Mesenchymal stem cell (in vitro differentiated cells and primary cell): Measurements from ENCODE around the gene HKDC1.
A peak's percentile ranks its signal among the peaks of the same experiment; 100 is the strongest.
"Not testable (repeated sequence)": the region's sequence is repeated elsewhere in the genome, so short reads cannot be mapped to it uniquely, and the experiment has no call there.

Experiments
- DNase-seq: peaks from one replicate; pipeline ENCODE4 v3.0.0-alpha.2; 2013
- H2AFZ ChIP-seq: one replicate; pipeline ENCODE4 v1.6.1; 2013; ENCODE audit warnings: low read depth, mild to moderate bottlenecking, control low read depth, inconsistent platforms, low read length, moderate library complexity
- H2AK5ac ChIP-seq: 2 replicates; pipeline ENCODE4 v1.6.1; 2013; ENCODE audit warnings: low read length, moderate library complexity, mild to moderate bottlenecking, inconsistent platforms; ENCODE audit not compliant: severe bottlenecking
- H2BK120ac ChIP-seq: one replicate; pipeline ENCODE4 v1.6.1; 2013; ENCODE audit warnings: low read depth, mild to moderate bottlenecking, inconsistent platforms, low read length, moderate library complexity
- H2BK12ac ChIP-seq, 2 experiments: one replicate each; pipeline ENCODE4 v1.6.1; 2013; ENCODE audit warnings: inconsistent platforms in 2 of 2, low read length in 2 of 2, mild to moderate bottlenecking in 2 of 2, moderate library complexity in 2 of 2, control low read depth in 1 of 2
- H2BK15ac ChIP-seq: one replicate; pipeline ENCODE4 v1.6.1; 2013; ENCODE audit warnings: mild to moderate bottlenecking, low read depth, inconsistent platforms; ENCODE audit not compliant: poor library complexity, severe bottlenecking
- H2BK5ac ChIP-seq: 2 replicates; pipeline ENCODE4 v1.6.1; 2013; ENCODE audit warnings: low read depth, mild to moderate bottlenecking, low read length, control low read depth, inconsistent platforms; ENCODE audit not compliant: poor library complexity, severe bottlenecking
- H3K14ac ChIP-seq, 2 experiments: one replicate each; pipeline ENCODE4 v1.6.1; 2013; ENCODE audit warnings: inconsistent platforms in 2 of 2, low read length in 2 of 2, control low read depth in 1 of 2, mild to moderate bottlenecking in 1 of 2, moderate library complexity in 1 of 2
- H3K18ac ChIP-seq, 2 experiments: one replicate each; pipeline ENCODE4 v1.6.1; 2013; ENCODE audit warnings: inconsistent platforms in 2 of 2, low read length in 2 of 2, control low read depth in 1 of 2, low read depth in 1 of 2, mild to moderate bottlenecking in 1 of 2
- H3K23ac ChIP-seq, 2 experiments: one replicate each; pipeline ENCODE4 v1.6.1; 2013; ENCODE audit warnings: inconsistent platforms in 2 of 2, low read length in 2 of 2, mild to moderate bottlenecking in 2 of 2, moderate library complexity in 2 of 2, control low read depth in 1 of 2
- H3K27ac ChIP-seq: 2 replicates; pipeline ENCODE4 v1.5.1; 2013; ENCODE audit warnings: mild to moderate bottlenecking, moderate library complexity, low read length, control low read depth, inconsistent platforms; ENCODE audit not compliant: poor library complexity, severe bottlenecking
- H3K27me3 ChIP-seq, 2 experiments: 2 replicates each; pipeline versions ENCODE4 v1.6.1 to v1.7.0; 2013; ENCODE audit warnings: low read length in 2 of 2, mild to moderate bottlenecking in 2 of 2, moderate library complexity in 2 of 2, control low read depth in 1 of 2, inconsistent platforms in 1 of 2; ENCODE audit not compliant: control insufficient read depth in 1 of 2, insufficient read depth in 1 of 2
- H3K36me3 ChIP-seq, 2 experiments: 2 replicates each; pipeline versions ENCODE4 v1.6.1 to v1.7.0; 2013; ENCODE audit warnings: low read length in 2 of 2, control low read depth in 1 of 2, inconsistent platforms in 1 of 2, low read depth in 1 of 2, mild to moderate bottlenecking in 1 of 2; ENCODE audit not compliant: insufficient read depth in 2 of 2, control insufficient read depth in 1 of 2
- H3K4ac ChIP-seq, 2 experiments: one replicate each; pipeline ENCODE4 v1.6.1; 2013; ENCODE audit warnings: inconsistent platforms in 2 of 2, low read length in 2 of 2, mild to moderate bottlenecking in 2 of 2, moderate library complexity in 2 of 2, control low read depth in 1 of 2, low read depth in 1 of 2
- H3K4me1 ChIP-seq: 2 replicates; pipeline ENCODE4 v1.6.1; 2013; ENCODE audit warnings: low read depth, low read length, control low read depth; ENCODE audit not compliant: control insufficient read depth, insufficient read depth
- H3K4me2 ChIP-seq: 2 replicates; pipeline ENCODE4 v1.6.1; 2013; ENCODE audit warnings: low read length, mild to moderate bottlenecking, inconsistent platforms; ENCODE audit not compliant: poor library complexity, severe bottlenecking
- H3K4me3 ChIP-seq, 2 experiments: 2 replicates each; pipeline versions ENCODE4 v1.5.1 to v1.7.0; 2013; ENCODE audit warnings: low read length in 2 of 2, mild to moderate bottlenecking in 2 of 2, control low read depth in 1 of 2, low read depth in 1 of 2; ENCODE audit not compliant: insufficient read depth in 1 of 2
- H3K79me1 ChIP-seq: replicated peaks from 2 replicates; pipeline ENCODE4 v1.6.1; 2013; ENCODE audit warnings: mild to moderate bottlenecking, control low read depth, low read length, inconsistent platforms; ENCODE audit not compliant: poor library complexity, severe bottlenecking
- H3K9ac ChIP-seq: 2 replicates; pipeline ENCODE4 v1.7.0; 2013; ENCODE audit warnings: mild to moderate bottlenecking, low read length, moderate library complexity
- H3K9me3 ChIP-seq: 2 replicates; pipeline ENCODE4 v1.7.0; 2013; ENCODE audit warnings: mild to moderate bottlenecking, low read length; ENCODE audit not compliant: control insufficient read depth
- H4K8ac ChIP-seq: one replicate; pipeline ENCODE4 v1.6.1; 2013; ENCODE audit warnings: inconsistent platforms, mild to moderate bottlenecking, low read length, moderate library complexity
- H4K91ac ChIP-seq: one replicate; pipeline ENCODE4 v1.6.1; 2013; ENCODE audit warnings: mild to moderate bottlenecking, low read length, inconsistent platforms
- WGBS: methylation state at CpG from one replicate; pipeline ENCODE4 v1.1.7; 2013; ENCODE audit warnings: mixed read lengths; 5-methylcytosine and 5-hydroxymethylcytosine counted together

HKDC1 gene

GRCh38 chr10:69250041-69250440 is 29.9 kb downstream of the HKDC1 start:
- H3K27me3 ChIP-seq: no peaks in the 10 kb centered on the region
- H3K9me3 ChIP-seq: no peaks in the 10 kb centered on the region
- DNase-seq: no peak
- H2BK15ac ChIP-seq: no peak overlapping the region
- no peak overlapping the region for H2AK5ac ChIP-seq
- no peak overlapping the region for H2AFZ ChIP-seq
- no peaks in the 10 kb centered on the region for H3K4me1 ChIP-seq
- H4K8ac ChIP-seq: no peak overlapping the region
- 96% methylated on average over 14 of the region's 14 CpGs for WGBS
- H3K23ac ChIP-seq: no peak overlapping the region
- peaks cover 0 to 55% of the 10 kb centered on the region in 2 experiments for H3K36me3 ChIP-seq
- no peak overlapping the region for H3K18ac ChIP-seq
- no peak overlapping the region for H4K91ac ChIP-seq
- no peak overlapping the region for H3K4ac ChIP-seq
- no peak overlapping the region for H3K27ac ChIP-seq
- H3K14ac ChIP-seq: peak overlapping the region in 1 of 2 experiments; percentile 58
- H3K79me1 ChIP-seq: no peaks in the 10 kb centered on the region
- no peak overlapping the region for H3K9ac ChIP-seq
- no peak overlapping the region for H3K4me3 ChIP-seq
- no peak overlapping the region for H2BK120ac ChIP-seq
- no peak overlapping the region for H2BK12ac ChIP-seq
- H2BK5ac ChIP-seq: no peak overlapping the region
- no peak overlapping the region for H3K4me2 ChIP-seq

- not testable (repeated sequence) for H2BK120ac ChIP-seq, H3K23ac ChIP-seq, H3K79me1 ChIP-seq, H4K8ac ChIP-seq, H4K91ac ChIP-seq, H3K4me3 ChIP-seq, H3K18ac ChIP-seq, H2BK5ac ChIP-seq, H3K9me3 ChIP-seq, H3K9ac ChIP-seq, H3K4me1 ChIP-seq, H3K14ac ChIP-seq, H2BK15ac ChIP-seq, H3K27me3 ChIP-seq, H2BK12ac ChIP-seq, H3K4me2 ChIP-seq, H2AK5ac ChIP-seq, H2AFZ ChIP-seq, H3K27ac ChIP-seq, DNase-seq, H3K4ac ChIP-seq
- WGBS: no CpG with 5 or more reads among the region's 2 CpGs
- H3K36me3 ChIP-seq: peaks cover 0 to 50% of the 10 kb centered on the region in 2 experiments
Measured at GRCh38 chr10:69251417-69251816, 31.3 kb downstream of the HKDC1 start.

- DNase-seq: no peak
- no peaks in the 10 kb centered on the region for H3K27me3 ChIP-seq
- no peak overlapping the region for H2AK5ac ChIP-seq
- no peak overlapping the region for H3K9ac ChIP-seq
- H3K18ac ChIP-seq: no peak overlapping the region
- peaks cover 0 to 47% of the 10 kb centered on the region in 2 experiments for H3K36me3 ChIP-seq
- no peak overlapping the region for H3K23ac ChIP-seq
- H4K91ac ChIP-seq: no peak overlapping the region
- no peak overlapping the region for H2BK12ac ChIP-seq
- H3K4me3 ChIP-seq: no peak overlapping the region
- H3K9me3 ChIP-seq: no peaks in the 10 kb centered on the region
- H3K27ac ChIP-seq: no peak overlapping the region
- no peak overlapping the region for H2BK5ac ChIP-seq
- H3K4me1 ChIP-seq: no peaks in the 10 kb centered on the region
- H3K14ac ChIP-seq: peak overlapping the region in 1 of 2 experiments; percentile 66
- WGBS: 67% methylated on average over 3 of the region's 3 CpGs
- no peaks in the 10 kb centered on the region for H3K79me1 ChIP-seq
- H3K4me2 ChIP-seq: no peak overlapping the region
- H2AFZ ChIP-seq: no peak overlapping the region
- no peak overlapping the region for H3K4ac ChIP-seq
- no peak overlapping the region for H2BK120ac ChIP-seq
- H4K8ac ChIP-seq: no peak overlapping the region
- H2BK15ac ChIP-seq: no peak overlapping the region
Measured at GRCh38 chr10:69253171-69253570, 33.0 kb downstream of the HKDC1 start.

GRCh38 chr10:69254877-69255276 is 34.7 kb downstream of the HKDC1 start:
- Histone ChIP-seq H3K79me1 (no peaks in the 10 kb centered on the region), H3K4me2 (no peak overlapping the region), H4K8ac (no peak overlapping the region), H3K27me3 (no peaks in the 10 kb centered on the region), H2AFZ (no peak overlapping the region), H3K4ac (no peak overlapping the region), H3K9me3 (no peaks in the 10 kb centered on the region), H3K9ac (no peak overlapping the region), H3K14ac (no peak overlapping the region), H3K23ac (no peak overlapping the region), H2BK12ac (no peak overlapping the region), H3K4me3 (no peak overlapping the region), H2AK5ac (no peak overlapping the region), H3K36me3 (peaks cover 0 to 41% of the 10 kb centered on the region in 2 experiments), H2BK120ac (no peak overlapping the region), H2BK5ac (no peak overlapping the region), H3K4me1 (no peaks in the 10 kb centered on the region), H3K18ac (no peak overlapping the region), H2BK15ac (no peak overlapping the region), H3K27ac (no peak overlapping the region), H4K91ac (no peak overlapping the region)
- no peak for DNase-seq
- 93% methylated on average over 6 of the region's 7 CpGs for whole genome bisulfite sequencing
